Smooth muscle cell (in vitro differentiated cells): ENCODE results near the gene C3orf70. TPM values are rescaled to one million over a fixed set of nuclear protein-coding genes. Genes with fewer than 3 reads are reported as not detected.

Source experiments
- DNase-seq: peaks from one replicate; lab custom pipeline; 2025; ENCODE audit not compliant: unreplicated experiment; lab: John Stamatoyannopoulos, UW
- H2AFZ ChIP-seq: fragments of 200-600 bp; sonication (generic); 2 replicates; pipeline ENCODE4 v1.6.0; 2016; ENCODE audit warnings: antibody characterized with exemption, low read depth, mild to moderate bottlenecking
- H3F3A ChIP-seq: fragments of 200-600 bp; sonication (generic); 2 replicates; pipeline ENCODE4 v1.6.0; 2017; ENCODE audit warnings: antibody characterized with exemption, low read depth
- H3K27ac ChIP-seq: fragments of 200-600 bp; sonication (generic); 2 replicates; pipeline ENCODE4 v1.5.1; 2016; ENCODE audit warnings: low read depth, mild to moderate bottlenecking
- H3K27me3 ChIP-seq: fragments of 200-600 bp; sonication (generic); 2 replicates; pipeline ENCODE4 v1.6.1; 2016; ENCODE audit warnings: low read depth, mild to moderate bottlenecking
- H3K36me3 ChIP-seq: fragments of 200-600 bp; sonication (generic); 2 replicates; pipeline ENCODE4 v1.5.1; 2016; ENCODE audit warnings: low read depth
- H3K4me1 ChIP-seq: fragments of 200-600 bp; sonication (generic); 2 replicates; pipeline ENCODE4 v1.5.1; 2016; ENCODE audit warnings: low read depth
- H3K4me2 ChIP-seq: fragments of 200-600 bp; sonication (generic); 2 replicates; pipeline ENCODE4 v1.6.0; 2016; ENCODE audit warnings: mild to moderate bottlenecking
- H3K4me3 ChIP-seq: fragments of 200-600 bp; sonication (generic); 2 replicates; pipeline ENCODE4 v1.5.1; 2016; ENCODE audit warnings: mild to moderate bottlenecking
- H3K79me2 ChIP-seq: fragments of 200-600 bp; sonication (generic); 2 replicates; pipeline ENCODE4 v1.6.0; 2016; ENCODE audit warnings: low read depth, mild to moderate bottlenecking
- H3K9ac ChIP-seq: fragments of 200-600 bp; sonication (generic); 2 replicates; pipeline ENCODE4 v1.6.0; 2016; ENCODE audit warnings: low read depth
- H3K9me3 ChIP-seq: fragments of 200-600 bp; sonication (generic); replicated peaks from 2 replicates; pipeline ENCODE4 v1.5.1; 2016; ENCODE audit warnings: low read depth
- H4K20me1 ChIP-seq: fragments of 200-600 bp; sonication (generic); 2 replicates; pipeline ENCODE4 v1.6.0; 2016; ENCODE audit warnings: low read depth
- WGBS: methylation state at CpG from one replicate; pipeline ENCODE4 v1.1.7; 2016; ENCODE audit warnings: low lambda C conversion rate; 5-methylcytosine and 5-hydroxymethylcytosine counted together
- polyA plus RNA-seq: library from polyadenylated mRNA; unstranded; fragments of >200 nt; fragmentation: Nextera tagmentation; extraction: Ambion mirVana; gene quantifications from 2 replicates; pipeline ENCODE4 v1.2.1, GENCODE V29; 2016
- total RNA-seq: library from RNA; depleted of rRNA; stranded (reverse); fragments of >200 nt; gene quantifications from 2 replicates; pipeline ENCODE4 v1.2.3, GENCODE V29; 2014
- TF ChIP-seq, protein P1 (sequence below): fragments of 200-600 bp; sonication (generic); IDR thresholded peaks from 2 replicates; pipeline ENCODE4 v1.5.1; 2017; ENCODE audit warnings: borderline replicate concordance, mild to moderate bottlenecking, antibody characterized with exemption; ENCODE audit not compliant: insufficient read depth, poor library complexity, severe bottlenecking

The C3orf70 gene
- total and polyA plus RNA-seq, 2 experiments from 2014 or later: 0.23 to 0.72 TPM

DNA sequence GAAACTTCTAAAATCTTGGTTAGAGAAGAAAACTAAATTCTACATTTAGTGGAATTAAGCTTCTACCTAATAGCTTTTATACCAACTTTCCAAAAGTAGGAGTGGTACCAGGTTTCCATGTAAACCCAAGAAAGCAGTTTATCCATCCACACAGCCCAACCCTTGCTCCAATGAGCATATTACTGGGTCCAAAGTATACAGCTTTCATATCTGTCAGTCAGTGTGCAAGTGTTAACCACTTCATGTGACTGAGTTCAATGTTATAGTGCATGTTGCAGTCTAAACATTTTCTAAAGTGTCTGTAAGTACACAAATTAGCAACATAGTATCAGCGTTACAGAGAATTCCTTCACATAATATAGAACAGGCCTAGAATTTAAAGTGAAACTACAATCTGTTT lies 73.2 kb downstream of the C3orf70 start:
- Histone ChIP-seq H3K4me3 (no peak overlapping the region), H3K27me3 (no peaks in the 10 kb centered on the region), H4K20me1 (no peaks in the 10 kb centered on the region), H3K27ac (no peak overlapping the region), H3K4me1 (no peaks in the 10 kb centered on the region), H3K9me3 (no peaks in the 10 kb centered on the region), H3K36me3 (no peaks in the 10 kb centered on the region), H3K4me2 (no peak overlapping the region), H3K9ac (no peak overlapping the region), H3F3A (no peaks in the 10 kb centered on the region), H3K79me2 (no peaks in the 10 kb centered on the region), H2AFZ (no peak overlapping the region)
- TF ChIP-seq, protein P1, sequence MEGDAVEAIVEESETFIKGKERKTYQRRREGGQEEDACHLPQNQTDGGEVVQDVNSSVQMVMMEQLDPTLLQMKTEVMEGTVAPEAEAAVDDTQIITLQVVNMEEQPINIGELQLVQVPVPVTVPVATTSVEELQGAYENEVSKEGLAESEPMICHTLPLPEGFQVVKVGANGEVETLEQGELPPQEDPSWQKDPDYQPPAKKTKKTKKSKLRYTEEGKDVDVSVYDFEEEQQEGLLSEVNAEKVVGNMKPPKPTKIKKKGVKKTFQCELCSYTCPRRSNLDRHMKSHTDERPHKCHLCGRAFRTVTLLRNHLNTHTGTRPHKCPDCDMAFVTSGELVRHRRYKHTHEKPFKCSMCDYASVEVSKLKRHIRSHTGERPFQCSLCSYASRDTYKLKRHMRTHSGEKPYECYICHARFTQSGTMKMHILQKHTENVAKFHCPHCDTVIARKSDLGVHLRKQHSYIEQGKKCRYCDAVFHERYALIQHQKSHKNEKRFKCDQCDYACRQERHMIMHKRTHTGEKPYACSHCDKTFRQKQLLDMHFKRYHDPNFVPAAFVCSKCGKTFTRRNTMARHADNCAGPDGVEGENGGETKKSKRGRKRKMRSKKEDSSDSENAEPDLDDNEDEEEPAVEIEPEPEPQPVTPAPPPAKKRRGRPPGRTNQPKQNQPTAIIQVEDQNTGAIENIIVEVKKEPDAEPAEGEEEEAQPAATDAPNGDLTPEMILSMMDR: no peak
- WGBS: 78% methylated on average over 1 of the region's 1 CpG
- DNase-seq: no peak

DNA sequence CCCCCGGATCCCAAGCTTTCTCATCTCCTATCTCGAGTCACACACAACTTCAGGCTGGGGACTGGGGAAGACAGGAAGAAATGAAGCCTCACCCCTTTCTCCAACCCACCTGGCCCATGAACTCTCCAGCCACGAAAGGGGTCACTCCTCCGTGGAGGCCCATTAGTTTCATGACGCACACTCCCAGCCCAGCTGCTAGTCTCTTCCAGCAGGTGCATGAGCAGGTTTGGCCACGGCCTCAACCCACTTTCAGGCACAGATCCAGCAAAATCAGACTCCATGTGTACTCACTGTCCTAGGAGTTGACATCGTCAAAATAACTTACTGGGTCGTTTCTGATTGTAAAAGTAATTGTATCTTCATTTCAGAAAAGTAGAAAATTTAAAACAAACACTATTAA lies 76.6 kb downstream of the C3orf70 start:
- Histone ChIP-seq H3K9me3 (no peaks in the 10 kb centered on the region), H3K4me3 (no peak overlapping the region), H3F3A (no peaks in the 10 kb centered on the region), H4K20me1 (no peaks in the 10 kb centered on the region), H3K36me3 (no peaks in the 10 kb centered on the region), H3K27me3 (no peaks in the 10 kb centered on the region), H3K9ac (no peak overlapping the region), H3K27ac (no peak overlapping the region), H3K79me2 (no peaks in the 10 kb centered on the region), H3K4me2 (no peak overlapping the region), H3K4me1 (no peaks in the 10 kb centered on the region), H2AFZ (no peak overlapping the region)
- TF ChIP-seq, protein P1: no peak
- DNase-seq: no peak
- 93% methylated on average over 8 of the region's 8 CpGs for WGBS

DNA sequence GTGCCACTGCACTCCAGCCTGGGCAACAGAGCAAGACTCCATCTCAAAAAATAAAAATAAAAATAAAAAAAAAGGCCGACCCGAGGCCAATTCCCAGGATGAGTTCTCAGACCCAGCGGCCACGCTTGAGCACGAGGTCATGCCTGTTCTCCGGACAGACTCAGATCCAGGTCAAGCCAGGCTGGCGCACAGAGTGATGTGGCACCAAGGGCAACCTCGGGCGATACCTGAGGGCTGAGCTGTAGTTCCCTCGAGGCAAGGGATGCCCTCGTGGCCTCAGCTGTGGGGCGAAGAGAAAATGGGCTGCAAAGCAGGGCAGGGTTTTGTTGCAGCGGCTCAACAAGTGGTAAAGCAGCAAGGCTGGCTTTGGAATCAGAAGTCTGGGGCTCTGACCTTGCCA lies 77.3 kb downstream of the C3orf70 start:
- H3K27me3 ChIP-seq: no peaks in the 10 kb centered on the region
- H4K20me1 ChIP-seq: no peaks in the 10 kb centered on the region
- H3K4me1 ChIP-seq: no peaks in the 10 kb centered on the region
- no peaks in the 10 kb centered on the region for H3F3A ChIP-seq
- no peaks in the 10 kb centered on the region for H3K79me2 ChIP-seq
- H2AFZ ChIP-seq: no peak overlapping the region
- no peak for DNase-seq
- H3K36me3 ChIP-seq: no peaks in the 10 kb centered on the region
- no peak overlapping the region for H3K4me2 ChIP-seq
- TF ChIP-seq, protein P1: no peak
- no peak overlapping the region for H3K27ac ChIP-seq
- H3K9ac ChIP-seq: no peak overlapping the region
- 97% methylated on average over 13 of the region's 13 CpGs for WGBS
- H3K4me3 ChIP-seq: no peak overlapping the region
- no peaks in the 10 kb centered on the region for H3K9me3 ChIP-seq

DNA sequence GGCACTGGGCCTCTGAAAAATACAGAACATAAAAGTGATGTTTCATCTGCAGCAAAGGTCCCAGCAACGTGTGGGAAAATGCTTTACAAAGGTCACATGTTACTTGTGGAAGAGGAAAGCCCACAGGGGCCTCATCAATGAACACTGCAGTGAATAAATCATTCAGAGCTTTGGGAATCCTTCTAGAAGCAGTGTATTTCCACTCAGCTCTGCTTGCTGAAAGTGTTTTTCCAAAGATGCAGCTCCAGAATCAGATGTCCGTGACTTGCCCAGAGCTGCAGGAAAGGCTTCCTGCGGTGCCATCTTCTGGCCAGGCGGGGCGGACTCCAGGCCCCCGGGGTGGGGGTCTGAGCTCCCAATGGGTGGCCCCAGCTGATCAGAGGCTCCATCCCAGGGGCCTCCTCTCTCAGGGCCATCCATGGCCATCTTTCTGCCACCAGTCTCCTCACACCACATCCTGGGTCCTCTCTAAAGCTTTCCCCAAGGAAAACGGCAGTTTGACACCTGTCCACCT lies 81.5 kb downstream of the C3orf70 start:
- Histone ChIP-seq H3K9me3 (no peaks in the 10 kb centered on the region), H3K27ac (no peak overlapping the region), H3K9ac (no peak overlapping the region), H2AFZ (no peak overlapping the region), H3F3A (no peaks in the 10 kb centered on the region), H3K27me3 (no peaks in the 10 kb centered on the region), H3K36me3 (no peaks in the 10 kb centered on the region), H3K4me1 (no peaks in the 10 kb centered on the region), H3K4me2 (no peak overlapping the region), H3K79me2 (no peaks in the 10 kb centered on the region), H3K4me3 (no peak overlapping the region), H4K20me1 (no peaks in the 10 kb centered on the region)
- TF ChIP-seq, protein P1: no peak
- 80% methylated on average over 7 of the region's 7 CpGs for WGBS
- no peak for DNase-seq
